AG04449 (cell line): Measurements from ENCODE around the gene PGPEP1.
"Not testable (repeated sequence)": the region's sequence is repeated elsewhere in the genome, so short reads cannot be mapped to it uniquely, and the experiment has no call there.

ENCODE experiments used
- CTCF ChIA-PET: fragments of 350-600 bp; formaldehyde crosslinking; extraction: SDS; loops from one replicate; lab custom pipeline; 2021; ENCODE audit warnings: antibody characterized with exemption; lab: Yijun Ruan, JAX
- POLR2A ChIA-PET: fragments of 400-600, 350-600 bp; formaldehyde crosslinking; extraction: SDS; loops from one replicate; lab custom pipeline; 2020; ENCODE audit warnings: antibody characterized with exemption, inconsistent platforms; lab: Yijun Ruan, JAX
- DNase-seq: peaks from one replicate; pipeline ENCODE4 v3.0.0-alpha.2; 2010; ENCODE audit warnings: low read depth, low spot score
- H3K4me3 ChIP-seq: 2 replicates; pipeline ENCODE4 v1.5.1; 2011; ENCODE audit warnings: low read depth, mild to moderate bottlenecking, control low read depth, low read length
- TF ChIP-seq, protein P1 (sequence below): IDR thresholded peaks from one replicate; pipeline ENCODE4 v1.5.1; 2011; ENCODE audit warnings: mild to moderate bottlenecking, moderate library complexity, low read length, control low read depth, inconsistent platforms; ENCODE audit not compliant: insufficient read depth; ENCODE audit errors: missing control alignments

The PGPEP1 gene

DNA sequence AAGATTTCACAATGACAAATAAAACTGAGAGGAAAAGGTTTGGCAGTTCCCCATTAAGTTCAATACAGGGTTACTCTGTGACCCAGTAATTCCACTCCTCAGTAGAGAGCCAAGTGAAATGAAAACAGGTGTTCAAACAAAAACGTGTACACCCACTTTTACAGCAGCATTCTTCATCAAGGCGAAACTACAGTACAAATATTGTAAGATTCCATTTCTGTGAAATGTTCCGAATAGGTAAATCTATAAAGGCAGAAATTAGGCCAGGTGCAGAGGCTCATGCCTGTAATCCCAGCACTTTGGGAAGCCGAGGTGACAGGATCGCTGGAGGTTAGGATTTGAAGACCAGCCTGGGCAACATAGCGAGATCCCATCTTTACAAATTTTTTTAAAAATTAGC, 36.6 kb downstream of the PGPEP1 start:
- H3K4me3 ChIP-seq: no peak overlapping the region
- CTCF ChIA-PET: interaction anchor here (1.0 to 1.1 kb wide), 2 partner anchors 9 to 11 kb away, joined by 3 to 7 read pairs; partner anchors contain the start of gene GDF15
- TF ChIP-seq, protein P1, sequence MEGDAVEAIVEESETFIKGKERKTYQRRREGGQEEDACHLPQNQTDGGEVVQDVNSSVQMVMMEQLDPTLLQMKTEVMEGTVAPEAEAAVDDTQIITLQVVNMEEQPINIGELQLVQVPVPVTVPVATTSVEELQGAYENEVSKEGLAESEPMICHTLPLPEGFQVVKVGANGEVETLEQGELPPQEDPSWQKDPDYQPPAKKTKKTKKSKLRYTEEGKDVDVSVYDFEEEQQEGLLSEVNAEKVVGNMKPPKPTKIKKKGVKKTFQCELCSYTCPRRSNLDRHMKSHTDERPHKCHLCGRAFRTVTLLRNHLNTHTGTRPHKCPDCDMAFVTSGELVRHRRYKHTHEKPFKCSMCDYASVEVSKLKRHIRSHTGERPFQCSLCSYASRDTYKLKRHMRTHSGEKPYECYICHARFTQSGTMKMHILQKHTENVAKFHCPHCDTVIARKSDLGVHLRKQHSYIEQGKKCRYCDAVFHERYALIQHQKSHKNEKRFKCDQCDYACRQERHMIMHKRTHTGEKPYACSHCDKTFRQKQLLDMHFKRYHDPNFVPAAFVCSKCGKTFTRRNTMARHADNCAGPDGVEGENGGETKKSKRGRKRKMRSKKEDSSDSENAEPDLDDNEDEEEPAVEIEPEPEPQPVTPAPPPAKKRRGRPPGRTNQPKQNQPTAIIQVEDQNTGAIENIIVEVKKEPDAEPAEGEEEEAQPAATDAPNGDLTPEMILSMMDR: no peak
- DNase-seq: no peak
- POLR2A ChIA-PET: no interaction called here

DNA sequence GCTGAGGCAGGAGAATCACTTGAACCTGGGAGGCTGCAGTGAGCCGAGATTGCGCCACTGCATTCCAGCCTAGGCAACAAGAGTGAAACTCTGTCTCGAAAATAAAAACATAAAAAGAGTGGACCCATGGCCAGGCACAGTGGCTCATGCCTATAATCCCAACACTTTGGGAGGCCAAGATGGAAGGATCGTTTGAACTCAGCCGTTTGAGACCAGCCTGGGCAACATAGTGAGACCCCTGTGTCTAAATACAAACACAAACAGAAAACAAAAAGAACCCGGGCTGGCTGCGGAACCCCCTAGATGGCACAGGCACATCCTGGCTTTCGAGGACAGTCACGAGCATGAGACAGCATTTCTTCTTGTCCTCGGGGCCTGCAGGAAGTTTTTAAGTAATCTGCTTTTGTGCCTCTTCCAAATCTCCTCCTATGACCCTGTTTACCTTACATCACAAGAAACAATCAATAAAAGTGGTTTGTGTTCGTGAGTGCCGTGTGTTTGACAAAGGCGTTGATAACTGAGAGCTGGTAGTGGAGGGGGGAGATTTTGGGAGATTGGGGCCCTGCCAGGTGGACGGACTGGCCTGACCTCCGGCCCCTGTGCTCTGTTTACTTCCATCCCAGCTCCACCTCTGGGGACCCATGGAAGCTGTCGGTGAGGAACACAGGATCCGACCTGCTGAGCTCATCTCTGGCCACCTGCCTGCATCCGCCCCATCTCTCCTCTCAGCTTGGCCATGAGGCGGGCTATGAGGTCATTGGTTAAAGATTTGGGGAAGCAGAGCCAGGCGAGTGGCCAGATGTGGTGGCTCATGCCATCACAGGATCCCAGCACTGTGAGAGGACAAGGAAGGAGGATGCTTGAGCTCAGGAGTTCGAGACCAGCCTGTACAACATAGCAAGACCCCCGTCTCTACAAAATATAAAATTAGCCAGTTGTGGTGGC, 39.7 kb downstream of the PGPEP1 start:
- TF ChIP-seq, protein P1: no peak
- DNase-seq: no peak
- POLR2A ChIA-PET: interaction anchor here (1.5 kb wide), 1 partner anchor 99 kb away, joined by 6 read pairs; the partner anchor contains the start of gene JUND
- H3K4me3 ChIP-seq: no peak overlapping the region
- CTCF ChIA-PET: interaction anchor here (1.6 to 2.3 kb wide), 6 partner anchors 9 to 101 kb away, joined by 4 to 12 read pairs (median 10); no protein-coding TSS in a partner anchor

DNA sequence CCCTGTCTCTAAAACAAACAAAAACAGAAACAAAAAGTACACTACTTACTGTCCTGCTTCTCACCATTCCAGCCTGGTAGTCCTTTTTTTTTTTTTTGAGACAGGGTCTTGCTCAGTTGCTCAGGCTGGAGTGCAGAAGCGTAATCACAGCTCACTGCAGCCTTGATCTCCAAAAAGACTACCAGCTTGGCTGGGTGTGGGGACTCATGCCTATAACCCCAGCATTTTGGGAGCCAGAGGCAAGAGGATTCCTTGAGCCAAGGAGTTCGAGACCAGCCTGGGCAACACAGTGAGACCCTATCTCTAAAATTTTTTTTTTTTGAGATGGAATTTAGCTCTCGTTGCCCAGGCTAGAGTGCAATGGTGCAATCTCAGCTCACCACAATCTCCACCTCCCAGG, 40.4 kb downstream of the PGPEP1 start:
- no peak for DNase-seq
- CTCF ChIA-PET: interaction anchor here (1.7 to 2.3 kb wide), 5 partner anchors 12 to 102 kb away, joined by 4 to 12 read pairs (median 9); no protein-coding TSS in a partner anchor
- TF ChIP-seq, protein P1: no peak
- no peak overlapping the region for H3K4me3 ChIP-seq
- POLR2A ChIA-PET: interaction anchor here (1.5 kb wide), 1 partner anchor 100 kb away, joined by 6 read pairs; the partner anchor contains the start of gene JUND

DNA sequence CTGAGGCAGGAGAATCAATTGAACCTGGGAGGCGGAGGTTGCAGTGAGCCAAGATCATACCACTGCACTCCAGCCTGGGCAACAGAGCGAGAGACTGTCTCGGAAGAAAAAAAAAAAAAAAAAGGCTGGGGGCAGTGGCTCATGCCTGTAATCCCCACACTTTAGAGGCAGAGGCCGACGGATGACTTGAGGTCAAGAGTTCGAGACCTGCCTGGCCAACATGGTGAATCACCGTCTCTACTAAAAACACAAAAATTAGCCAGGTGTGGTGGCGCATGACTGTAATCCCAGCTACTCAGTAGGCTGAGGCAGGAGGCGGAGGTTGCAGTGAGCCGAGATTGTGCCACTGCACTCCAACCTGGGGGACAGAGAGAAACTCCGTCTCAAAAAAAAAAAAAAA, 43.2 kb downstream of the PGPEP1 start:
- CTCF ChIA-PET: interaction anchor here (1.2 kb wide), 2 partner anchors 8 to 26 kb away, joined by 3 read pairs; no protein-coding TSS in a partner anchor
- DNase-seq, POLR2A ChIA-PET, H3K4me3 ChIP-seq: not testable (repeated sequence)

DNA sequence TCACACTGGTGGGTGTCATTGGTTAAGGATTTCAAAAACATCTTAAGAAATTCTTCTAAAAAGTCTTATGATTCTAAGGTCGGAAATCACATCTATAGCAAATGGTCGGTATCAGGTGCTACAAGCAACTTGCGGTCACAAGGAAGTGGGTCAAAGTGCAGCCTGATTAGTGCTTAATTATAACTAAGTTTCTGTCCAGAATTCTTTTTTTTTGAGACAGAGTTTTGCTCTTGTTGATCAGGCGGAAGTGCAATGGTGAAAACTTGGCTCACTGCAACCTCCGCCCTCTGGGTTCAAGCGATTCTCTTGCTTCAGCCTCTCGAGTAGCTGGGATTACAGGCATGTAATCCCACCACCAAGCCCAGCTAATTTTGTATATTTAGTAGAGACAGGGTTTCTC, 44.4 kb downstream of the PGPEP1 start:
- no peak overlapping the region for H3K4me3 ChIP-seq
- no peak for DNase-seq
- POLR2A ChIA-PET: no interaction called here
- TF ChIP-seq, protein P1: no peak
- CTCF ChIA-PET: no interaction called here

DNA sequence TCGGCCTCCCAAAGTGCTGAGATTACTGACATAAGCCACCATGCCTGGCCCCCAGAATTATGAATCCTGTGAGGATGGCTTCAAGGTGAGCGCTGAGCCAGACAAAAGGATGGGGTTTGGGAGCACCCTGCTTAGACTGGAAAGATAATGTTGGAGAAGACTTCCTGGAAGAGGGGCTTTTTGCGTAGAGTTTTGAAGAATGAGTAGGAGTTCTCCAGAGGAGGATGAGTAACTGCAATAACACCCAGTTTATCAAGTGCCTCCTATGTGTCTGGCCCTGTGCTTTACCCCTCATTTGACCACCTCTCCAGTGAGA, 44.9 kb downstream of the PGPEP1 start:
- TF ChIP-seq, protein P1: no peak
- POLR2A ChIA-PET: interaction anchor here (0.6 to 4.4 kb wide), 18 partner anchors 10 to 1118 kb away, joined by 3 to 21 read pairs (median 4); partner anchors contain the start of genes BABAM1, JUND, PIK3R2 and SSBP4

More for the DNA sequence above, 44.9 kb downstream of the PGPEP1 start:
- CTCF ChIA-PET: interaction anchor here (0.6 to 8.3 kb wide), 10 partner anchors 8 to 63 kb away, joined by 3 to 170 read pairs (median 4); partner anchors contain the start of gene SSBP4
- DNase-seq: no peak
- no peak overlapping the region for H3K4me3 ChIP-seq
